GM23338 (cell line): ENCODE measurements around the gene CDC45. TPM values are rescaled to one million over a fixed set of nuclear protein-coding genes. Genes with fewer than 3 reads are reported as not detected.

Experiments used
- ATAC-seq: fragments of 200-7000 bp; cut with Tn5 transposase; 3 replicates; pipeline ENCODE4 v1.9.1; 2020
- DNase-seq: peaks from one replicate; pipeline ENCODE4 v3.0.0-alpha.2; 2015; ENCODE audit warnings: low spot score
- H2AFZ ChIP-seq: fragments of 200-600 bp; sonication (generic); 2 replicates; pipeline ENCODE4 v1.8.0; 2016; ENCODE audit warnings: antibody characterized with exemption, mild to moderate bottlenecking, moderate library complexity
- H3F3A ChIP-seq: fragments of 200-600 bp; sonication (generic); replicated peaks from 2 replicates; pipeline ENCODE4 v1.8.0; 2017; ENCODE audit warnings: antibody characterized with exemption, mixed run types, low read depth
- H3K27ac ChIP-seq: fragments of 200-600 bp; sonication (generic); 2 replicates; pipeline ENCODE4 v1.6.1; 2016; ENCODE audit warnings: low read depth
- H3K27me3 ChIP-seq: fragments of 200-600 bp; sonication (generic); 2 replicates; pipeline ENCODE4 v1.8.0; 2016; ENCODE audit warnings: mild to moderate bottlenecking, mixed run types, moderate library complexity; ENCODE audit not compliant: insufficient read depth
- H3K36me3 ChIP-seq: fragments of 200-600 bp; sonication (generic); 2 replicates; pipeline ENCODE4 v1.8.0; 2016; ENCODE audit warnings: mild to moderate bottlenecking; ENCODE audit not compliant: insufficient read depth
- H3K4me1 ChIP-seq: fragments of 200-600 bp; sonication (generic); 2 replicates; pipeline ENCODE4 v1.8.0; 2016; ENCODE audit warnings: mild to moderate bottlenecking, moderate library complexity; ENCODE audit not compliant: insufficient read depth
- H3K4me2 ChIP-seq: fragments of 200-600 bp; sonication (generic); 2 replicates; pipeline ENCODE4 v1.7.1; 2017; ENCODE audit warnings: mixed run types
- H3K4me3 ChIP-seq: fragments of 200-600 bp; sonication (generic); 2 replicates; pipeline ENCODE4 v1.6.1; 2016; ENCODE audit warnings: mixed run types
- H3K79me2 ChIP-seq: fragments of 200-600 bp; sonication (generic); replicated peaks from 2 replicates; pipeline ENCODE4 v1.8.0; 2017; ENCODE audit warnings: mild to moderate bottlenecking; ENCODE audit not compliant: insufficient read depth
- H3K9me2 ChIP-seq: fragments of 200-600 bp; sonication (generic); 2 replicates; pipeline ENCODE4 v1.8.0; 2017; ENCODE audit not compliant: insufficient read depth
- H4K20me1 ChIP-seq: fragments of 200-600 bp; sonication (generic); replicated peaks from 2 replicates; pipeline ENCODE4 v1.8.0; 2017; ENCODE audit warnings: mild to moderate bottlenecking; ENCODE audit not compliant: insufficient read depth
- H3K27ac Mint-ChIP-seq: 2 replicates; pipeline ENCODE4 v1.8.0; 2020; ENCODE audit warnings: inconsistent platforms, mild to moderate bottlenecking, moderate library complexity, mixed read lengths
- H3K27me3 Mint-ChIP-seq: 3 replicates; pipeline ENCODE4 v1.8.0; 2022; ENCODE audit warnings: low read depth, mild to moderate bottlenecking, moderate library complexity, mixed read lengths, inconsistent platforms; ENCODE audit not compliant: insufficient read depth, poor library complexity
- H3K36me3 Mint-ChIP-seq: 3 replicates; pipeline ENCODE4 v1.8.0; 2021; ENCODE audit warnings: low read depth, mild to moderate bottlenecking, inconsistent platforms, moderate library complexity, mixed read lengths
- H3K4me1 Mint-ChIP-seq: 3 replicates; pipeline ENCODE4 v1.8.0; 2020; ENCODE audit warnings: mild to moderate bottlenecking, inconsistent platforms, mixed read lengths
- H3K4me3 Mint-ChIP-seq: 3 replicates; pipeline ENCODE4 v1.8.0; 2021; ENCODE audit warnings: moderate library complexity, mild to moderate bottlenecking, inconsistent platforms, mixed read lengths
- H3K9me3 Mint-ChIP-seq: 3 replicates; pipeline ENCODE4 v1.8.0; 2020; ENCODE audit warnings: moderate library complexity, mild to moderate bottlenecking, inconsistent platforms, mixed read lengths
- ETS1 ChIP-seq: IDR thresholded peaks from 2 replicates; pipeline ENCODE4 v1.6.1; 2016; ENCODE audit warnings: antibody characterized with exemption
- EZH2 ChIP-seq: fragments of 200-600 bp; sonication (generic); IDR thresholded peaks from one replicate; pipeline ENCODE4 v1.8.0; 2017; ENCODE audit warnings: antibody characterized with exemption, mild to moderate bottlenecking, low read depth; ENCODE audit not compliant: unreplicated experiment
- EZH2phosphoT487 ChIP-seq: fragments of 200-600 bp; sonication (generic); IDR thresholded peaks from one replicate; pipeline ENCODE4 v1.8.1; 2018; ENCODE audit warnings: antibody characterized with exemption; ENCODE audit not compliant: unreplicated experiment
- NANOG ChIP-seq: IDR thresholded peaks from 2 replicates; pipeline ENCODE4 v1.6.1; 2016; ENCODE audit warnings: antibody characterized with exemption, borderline replicate concordance
- POLR2AphosphoS5 ChIP-seq: IDR thresholded peaks from 2 replicates; pipeline ENCODE4 v1.6.1; 2016; ENCODE audit warnings: antibody characterized with exemption, low read depth
- ZNF331 ChIP-seq: fragments of 250-450 bp; sonication (Bioruptor Pico); IDR thresholded peaks from 2 replicates; pipeline ENCODE4 v1.5.0; 2020; ENCODE audit warnings: low read depth, mild to moderate bottlenecking, moderate library complexity
- polyA plus RNA-seq: library from polyadenylated mRNA; unstranded; fragments of >200 nt; fragmentation: Nextera tagmentation; extraction: Ambion mirVana; gene quantifications from 2 replicates; pipeline ENCODE4 v1.2.1, GENCODE V29; 2016
- total RNA-seq: library from RNA; depleted of rRNA; stranded (reverse); fragments of >200 nt; shearing (Covaris generic); gene quantifications from 2 replicates; pipeline ENCODE4 v1.2.3, GENCODE V29; 2014
- TF ChIP-seq, protein P1 (sequence below): fragments of 250-450 bp; sonication (Bioruptor Pico); IDR thresholded peaks from 2 replicates; pipeline ENCODE4 v1.5.0; 2020; ENCODE audit warnings: mild to moderate bottlenecking, moderate library complexity
- TF ChIP-seq, protein P2 (sequence below): IDR thresholded peaks from one replicate; pipeline ENCODE4 v1.6.1; 2018; ENCODE audit warnings: antibody characterized with exemption; ENCODE audit not compliant: unreplicated experiment

Gene CDC45
- total and polyA plus RNA-seq, 2 experiments from 2014 or later = 29.0 to 30.3 TPM

DNA sequence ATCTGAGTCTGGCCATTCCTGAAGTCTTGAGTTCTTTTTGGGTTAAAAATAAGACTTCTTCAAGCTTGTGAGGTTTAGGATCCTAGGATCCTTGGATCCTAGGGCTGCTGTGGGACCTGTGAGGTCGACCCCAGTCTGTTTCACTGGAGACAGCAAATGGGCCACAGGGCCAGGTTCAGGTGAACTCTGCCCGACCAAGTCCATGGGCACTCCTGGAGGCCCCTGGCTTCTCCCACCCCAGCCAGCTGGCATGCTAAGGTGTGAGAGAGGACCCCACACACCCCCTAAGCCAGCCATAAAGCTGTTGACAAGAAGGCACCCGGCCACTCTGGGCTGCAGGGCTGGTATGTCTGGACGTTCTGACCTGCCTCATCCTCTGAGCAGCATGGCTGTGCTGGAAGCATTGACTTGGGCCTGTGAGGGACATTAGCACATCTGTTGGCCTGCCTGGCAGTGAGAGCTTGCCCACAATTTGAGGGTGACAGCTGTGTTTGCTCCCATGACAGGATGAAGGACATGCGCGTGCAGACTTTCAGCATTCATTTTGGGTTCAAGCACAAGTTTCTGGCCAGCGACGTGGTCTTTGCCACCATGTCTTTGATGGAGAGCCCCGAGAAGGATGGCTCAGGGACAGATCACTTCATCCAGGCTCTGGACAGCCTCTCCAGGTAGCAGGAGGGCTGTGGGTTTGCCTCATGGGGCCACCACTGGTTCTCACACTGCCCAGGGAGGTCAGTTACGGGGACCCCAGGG lies 28.5 kb downstream of the CDC45 start:
- Histone ChIP-seq H4K20me1 (no peaks in the 10 kb centered on the region), H3K9me2 (no peaks in the 10 kb centered on the region), H3F3A (0 out of 2 replicates have a peak, but pooled peaks cover 3% of the 10 kb centered on the region), H3K27me3 (no peaks in the 10 kb centered on the region), H3K4me1 (no peaks in the 10 kb centered on the region), H3K4me3 (no peak overlapping the region), H3K79me2 (no peaks in the 10 kb centered on the region), H3K4me2 (no peak overlapping the region), H2AFZ (no peak overlapping the region), H3K27ac (no peak overlapping the region), H3K36me3 (no peaks in the 10 kb centered on the region)
- TF ChIP-seq POLR2AphosphoS5 (no peak), NANOG (no peak)
- ATAC-seq (no peak), DNase-seq (no peak)
- H3K9me3 Mint-ChIP-seq = no peaks in the 10 kb centered on the region
- no peak overlapping the region for H3K27ac Mint-ChIP-seq
- H3K27me3 Mint-ChIP-seq = peaks cover 9% of the 10 kb centered on the region
- H3K4me3 Mint-ChIP-seq = no peak overlapping the region
- H3K36me3 Mint-ChIP-seq = peaks cover 39% of the 10 kb centered on the region
- H3K4me1 Mint-ChIP-seq = peaks cover 5% of the 10 kb centered on the region

DNA sequence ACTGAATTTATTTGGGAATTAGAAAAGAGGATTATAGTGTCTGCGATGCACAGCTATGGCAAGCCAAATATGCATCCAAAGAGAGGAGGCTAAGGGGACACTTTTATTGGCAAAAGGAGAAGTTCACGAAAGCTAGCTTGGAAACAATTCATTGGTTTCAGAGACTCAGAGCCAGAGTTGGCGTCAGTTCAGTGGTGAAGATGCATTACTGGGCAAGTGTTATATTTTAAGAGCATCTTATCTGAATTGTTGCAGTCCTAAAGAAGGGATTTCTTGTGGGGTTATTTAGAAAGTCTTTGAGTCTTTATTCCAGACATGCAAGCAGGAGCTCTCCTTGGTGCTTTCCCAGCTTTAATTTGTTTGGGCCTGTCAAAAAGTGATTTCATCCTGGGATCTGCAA lies 29.5 kb downstream of the CDC45 start:
- no peak overlapping the region for H3K4me2 ChIP-seq
- no peaks in the 10 kb centered on the region for H3K36me3 ChIP-seq
- no peak overlapping the region for H3K27ac ChIP-seq
- Mint-ChIP-seq H3K27ac (no peak overlapping the region), H3K9me3 (no peaks in the 10 kb centered on the region), H3K4me3 (no peak overlapping the region), H3K36me3 (peaks cover 48% of the 10 kb centered on the region), H3K4me1 (no peaks in the 10 kb centered on the region; the same call in 2 of the 3 replicates), H3K27me3 (peaks cover 10% of the 10 kb centered on the region)
- H3K9me2 ChIP-seq = no peaks in the 10 kb centered on the region
- no peaks in the 10 kb centered on the region for H4K20me1 ChIP-seq
- no peak overlapping the region for H3K4me3 ChIP-seq
- no peaks in the 10 kb centered on the region for H3F3A ChIP-seq
- ATAC-seq (no peak), DNase-seq (no peak)
- no peaks in the 10 kb centered on the region for H3K79me2 ChIP-seq
- H3K27me3 ChIP-seq = no peaks in the 10 kb centered on the region
- no peak overlapping the region for H2AFZ ChIP-seq
- H3K4me1 ChIP-seq = no peaks in the 10 kb centered on the region
- TF ChIP-seq NANOG = no peak
- no peak for TF ChIP-seq POLR2AphosphoS5
- TF ChIP-seq, protein P1, sequence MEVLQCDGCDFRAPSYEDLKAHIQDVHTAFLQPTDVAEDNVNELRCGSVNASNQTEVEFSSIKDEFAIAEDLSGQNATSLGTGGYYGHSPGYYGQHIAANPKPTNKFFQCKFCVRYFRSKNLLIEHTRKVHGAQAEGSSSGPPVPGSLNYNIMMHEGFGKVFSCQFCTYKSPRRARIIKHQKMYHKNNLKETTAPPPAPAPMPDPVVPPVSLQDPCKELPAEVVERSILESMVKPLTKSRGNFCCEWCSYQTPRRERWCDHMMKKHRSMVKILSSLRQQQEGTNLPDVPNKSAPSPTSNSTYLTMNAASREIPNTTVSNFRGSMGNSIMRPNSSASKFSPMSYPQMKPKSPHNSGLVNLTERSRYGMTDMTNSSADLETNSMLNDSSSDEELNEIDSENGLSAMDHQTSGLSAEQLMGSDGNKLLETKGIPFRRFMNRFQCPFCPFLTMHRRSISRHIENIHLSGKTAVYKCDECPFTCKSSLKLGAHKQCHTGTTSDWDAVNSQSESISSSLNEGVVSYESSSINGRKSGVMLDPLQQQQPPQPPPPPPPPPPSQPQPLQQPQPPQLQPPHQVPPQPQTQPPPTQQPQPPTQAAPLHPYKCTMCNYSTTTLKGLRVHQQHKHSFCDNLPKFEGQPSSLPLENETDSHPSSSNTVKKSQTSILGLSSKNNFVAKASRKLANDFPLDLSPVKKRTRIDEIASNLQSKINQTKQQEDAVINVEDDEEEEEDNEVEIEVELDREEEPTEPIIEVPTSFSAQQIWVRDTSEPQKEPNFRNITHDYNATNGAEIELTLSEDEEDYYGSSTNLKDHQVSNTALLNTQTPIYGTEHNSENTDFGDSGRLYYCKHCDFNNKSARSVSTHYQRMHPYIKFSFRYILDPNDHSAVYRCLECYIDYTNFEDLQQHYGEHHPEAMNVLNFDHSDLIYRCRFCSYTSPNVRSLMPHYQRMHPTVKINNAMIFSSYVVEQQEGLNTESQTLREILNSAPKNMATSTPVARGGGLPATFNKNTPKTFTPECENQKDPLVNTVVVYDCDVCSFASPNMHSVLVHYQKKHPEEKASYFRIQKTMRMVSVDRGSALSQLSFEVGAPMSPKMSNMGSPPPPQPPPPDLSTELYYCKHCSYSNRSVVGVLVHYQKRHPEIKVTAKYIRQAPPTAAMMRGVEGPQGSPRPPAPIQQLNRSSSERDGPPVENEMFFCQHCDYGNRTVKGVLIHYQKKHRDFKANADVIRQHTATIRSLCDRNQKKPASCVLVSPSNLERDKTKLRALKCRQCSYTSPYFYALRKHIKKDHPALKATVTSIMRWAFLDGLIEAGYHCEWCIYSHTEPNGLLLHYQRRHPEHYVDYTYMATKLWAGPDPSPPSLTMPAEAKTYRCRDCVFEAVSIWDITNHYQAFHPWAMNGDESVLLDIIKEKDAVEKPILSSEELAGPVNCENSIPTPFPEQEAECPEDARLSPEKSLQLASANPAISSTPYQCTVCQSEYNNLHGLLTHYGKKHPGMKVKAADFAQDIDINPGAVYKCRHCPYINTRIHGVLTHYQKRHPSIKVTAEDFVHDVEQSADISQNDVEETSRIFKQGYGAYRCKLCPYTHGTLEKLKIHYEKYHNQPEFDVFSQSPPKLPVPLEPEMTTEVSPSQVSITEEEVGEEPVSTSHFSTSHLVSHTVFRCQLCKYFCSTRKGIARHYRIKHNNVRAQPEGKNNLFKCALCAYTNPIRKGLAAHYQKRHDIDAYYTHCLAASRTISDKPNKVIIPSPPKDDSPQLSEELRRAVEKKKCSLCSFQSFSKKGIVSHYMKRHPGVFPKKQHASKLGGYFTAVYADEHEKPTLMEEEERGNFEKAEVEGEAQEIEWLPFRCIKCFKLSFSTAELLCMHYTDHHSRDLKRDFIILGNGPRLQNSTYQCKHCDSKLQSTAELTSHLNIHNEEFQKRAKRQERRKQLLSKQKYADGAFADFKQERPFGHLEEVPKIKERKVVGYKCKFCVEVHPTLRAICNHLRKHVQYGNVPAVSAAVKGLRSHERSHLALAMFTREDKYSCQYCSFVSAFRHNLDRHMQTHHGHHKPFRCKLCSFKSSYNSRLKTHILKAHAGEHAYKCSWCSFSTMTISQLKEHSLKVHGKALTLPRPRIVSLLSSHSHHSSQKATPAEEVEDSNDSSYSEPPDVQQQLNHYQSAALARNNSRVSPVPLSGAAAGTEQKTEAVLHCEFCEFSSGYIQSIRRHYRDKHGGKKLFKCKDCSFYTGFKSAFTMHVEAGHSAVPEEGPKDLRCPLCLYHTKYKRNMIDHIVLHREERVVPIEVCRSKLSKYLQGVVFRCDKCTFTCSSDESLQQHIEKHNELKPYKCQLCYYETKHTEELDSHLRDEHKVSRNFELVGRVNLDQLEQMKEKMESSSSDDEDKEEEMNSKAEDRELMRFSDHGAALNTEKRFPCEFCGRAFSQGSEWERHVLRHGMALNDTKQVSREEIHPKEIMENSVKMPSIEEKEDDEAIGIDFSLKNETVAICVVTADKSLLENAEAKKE (CRISPR knock-in tag) = no peak
- no peak for TF ChIP-seq ETS1
- TF ChIP-seq EZH2 = no peak
- TF ChIP-seq ZNF331 = no peak
- no peak for TF ChIP-seq EZH2phosphoT487
- TF ChIP-seq, protein P2, sequence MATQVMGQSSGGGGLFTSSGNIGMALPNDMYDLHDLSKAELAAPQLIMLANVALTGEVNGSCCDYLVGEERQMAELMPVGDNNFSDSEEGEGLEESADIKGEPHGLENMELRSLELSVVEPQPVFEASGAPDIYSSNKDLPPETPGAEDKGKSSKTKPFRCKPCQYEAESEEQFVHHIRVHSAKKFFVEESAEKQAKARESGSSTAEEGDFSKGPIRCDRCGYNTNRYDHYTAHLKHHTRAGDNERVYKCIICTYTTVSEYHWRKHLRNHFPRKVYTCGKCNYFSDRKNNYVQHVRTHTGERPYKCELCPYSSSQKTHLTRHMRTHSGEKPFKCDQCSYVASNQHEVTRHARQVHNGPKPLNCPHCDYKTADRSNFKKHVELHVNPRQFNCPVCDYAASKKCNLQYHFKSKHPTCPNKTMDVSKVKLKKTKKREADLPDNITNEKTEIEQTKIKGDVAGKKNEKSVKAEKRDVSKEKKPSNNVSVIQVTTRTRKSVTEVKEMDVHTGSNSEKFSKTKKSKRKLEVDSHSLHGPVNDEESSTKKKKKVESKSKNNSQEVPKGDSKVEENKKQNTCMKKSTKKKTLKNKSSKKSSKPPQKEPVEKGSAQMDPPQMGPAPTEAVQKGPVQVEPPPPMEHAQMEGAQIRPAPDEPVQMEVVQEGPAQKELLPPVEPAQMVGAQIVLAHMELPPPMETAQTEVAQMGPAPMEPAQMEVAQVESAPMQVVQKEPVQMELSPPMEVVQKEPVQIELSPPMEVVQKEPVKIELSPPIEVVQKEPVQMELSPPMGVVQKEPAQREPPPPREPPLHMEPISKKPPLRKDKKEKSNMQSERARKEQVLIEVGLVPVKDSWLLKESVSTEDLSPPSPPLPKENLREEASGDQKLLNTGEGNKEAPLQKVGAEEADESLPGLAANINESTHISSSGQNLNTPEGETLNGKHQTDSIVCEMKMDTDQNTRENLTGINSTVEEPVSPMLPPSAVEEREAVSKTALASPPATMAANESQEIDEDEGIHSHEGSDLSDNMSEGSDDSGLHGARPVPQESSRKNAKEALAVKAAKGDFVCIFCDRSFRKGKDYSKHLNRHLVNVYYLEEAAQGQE = no peak
